GM21576 (cell line): Measurements from ENCODE around the gene DNAAF1.

Experiments used
- ATAC-seq: cut with Tn5 transposase; IDR thresholded peaks from one replicate; pipeline ENCODE4 v1.9.1; 2021; ENCODE audit warnings: mild to moderate bottlenecking, moderate library complexity; ENCODE audit not compliant: unreplicated experiment

The DNAAF1 gene

GRCh38 chr16:84121007-84121406 lies 24.1 kb upstream of the DNAAF1 start:
- ATAC-seq = no peak

- peak; percentile 58 for ATAC-seq
Observed at GRCh38 chr16:84124257-84125073, 20.6 kb upstream of the DNAAF1 start.

GRCh38 chr16:84131117-84131516 lies 14.0 kb upstream of the DNAAF1 start:
- no peak for ATAC-seq

- ATAC-seq = no peak
Observed at GRCh38 chr16:84132527-84133285, 12.4 kb upstream of the DNAAF1 start.

- ATAC-seq = no peak
Observed at GRCh38 chr16:84136331-84137125, 8.6 kb upstream of the DNAAF1 start.

GRCh38 chr16:84137287-84137686 lies 7.8 kb upstream of the DNAAF1 start:
- no peak for ATAC-seq

- no peak for ATAC-seq
Observed at GRCh38 chr16:84137769-84138357, 7.2 kb upstream of the DNAAF1 start.

GRCh38 chr16:84138500-84138823 lies 6.6 kb upstream of the DNAAF1 start:
- no peak for ATAC-seq

GRCh38 chr16:84138824-84139627 lies 6.1 kb upstream of the DNAAF1 start:
- no peak for ATAC-seq

GRCh38 chr16:84139628-84140258 lies 5.4 kb upstream of the DNAAF1 start:
- no peak for ATAC-seq

GRCh38 chr16:84141143-84141670 lies 3.9 kb upstream of the DNAAF1 start:
- no peak for ATAC-seq

GRCh38 chr16:84143081-84143480 lies 2.0 kb upstream of the DNAAF1 start:
- ATAC-seq = no peak

GRCh38 chr16:84143784-84144199 lies 1.3 kb upstream of the DNAAF1 start:
- no peak for ATAC-seq

GRCh38 chr16:84144209-84144858 lies 774 bp upstream of the DNAAF1 start:
- ATAC-seq = peak; percentile 29

GRCh38 chr16:84150926-84151325 lies 5.8 kb downstream of the DNAAF1 start:
- ATAC-seq = no peak

- ATAC-seq = no peak
Observed at GRCh38 chr16:84153660-84154214, 8.6 kb downstream of the DNAAF1 start.

GRCh38 chr16:84155226-84155625 lies 10.1 kb downstream of the DNAAF1 start:
- ATAC-seq = no peak

GRCh38 chr16:84155771-84156170 lies 10.7 kb downstream of the DNAAF1 start:
- ATAC-seq = no peak

- no peak for ATAC-seq
Observed at GRCh38 chr16:84156342-84156784, 11.3 kb downstream of the DNAAF1 start.
